ENCODE data around the gene CCDC107. TPM values are rescaled to one million over a fixed set of nuclear protein-coding genes. Genes with fewer than 3 reads are reported as not detected.
A peak's percentile ranks its signal among the peaks of the same experiment; 100 is the strongest.

CCDC107 gene
- total and polyA plus RNA-seq, 2 experiments from 2014 or later = 6.9 to 18.4 TPM

DNA sequence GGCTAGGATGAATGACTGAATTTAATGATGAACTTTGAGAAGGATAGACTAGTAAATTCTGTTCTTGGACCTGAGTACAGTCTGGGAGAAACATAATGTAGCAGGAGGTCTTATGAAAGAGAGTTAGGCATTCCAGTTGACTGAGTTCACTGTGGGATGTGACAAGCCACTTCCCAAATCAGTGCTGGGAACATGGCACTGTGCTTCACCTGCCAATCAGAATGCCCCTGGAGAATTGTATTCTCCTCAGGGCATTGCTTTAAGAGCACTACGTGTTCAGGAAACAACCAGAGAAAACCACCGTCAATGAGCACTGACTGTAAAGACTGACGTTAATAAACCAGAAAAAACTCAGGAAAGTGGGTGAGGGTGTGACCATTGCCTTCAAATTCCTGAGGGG lies 1.2 kb downstream of the CCDC107 start:
- Histone ChIP-seq H4K20me1 (replicated peaks; ENCODE audit: insufficient read depth) (no peaks in the 10 kb centered on the region; the same call in none of the 2 replicates), H3K4me2 (peak overlapping the region; percentile 92), H3K27me3 (ENCODE audit: insufficient read depth) (peaks cover 4% of the 10 kb centered on the region; the same call in 1 of the 2 replicates), H3K4me3 (peak overlapping the region; percentile 97), H2AFZ (no peak overlapping the region), H3K9me2 (ENCODE audit: insufficient read depth) (no peaks in the 10 kb centered on the region), H3K4me1 (ENCODE audit: insufficient read depth) (peaks cover 16% of the 10 kb centered on the region), H3K36me3 (ENCODE audit: insufficient read depth) (peaks cover 8% of the 10 kb centered on the region; the same call in 1 of the 2 replicates), H3K27ac (ENCODE audit: low read depth) (0 out of 2 replicates have a peak overlapping the region, but pooled peaks have one; percentile 89), H3K79me2 (replicated peaks; ENCODE audit: insufficient read depth) (peaks cover 5% of the 10 kb centered on the region; the same call in 1 of the 2 replicates), H3F3A (replicated peaks; ENCODE audit: low read depth) (peaks cover 24% of the 10 kb centered on the region; the same call in 1 of the 2 replicates)
- Mint-ChIP-seq H3K9me3 (peaks cover 3% of the 10 kb centered on the region), H3K4me3 (peak overlapping the region; percentile 77), H3K4me1 (peaks cover 47% of the 10 kb centered on the region), H3K27me3 (ENCODE audit: insufficient read depth, low read depth, poor library complexity) (peaks cover 35% of the 10 kb centered on the region), H3K36me3 (ENCODE audit: low read depth) (peaks cover 49% of the 10 kb centered on the region), H3K27ac (no peak overlapping the region)
- DNase-seq (ENCODE audit: low spot score) (no peak), ATAC-seq (no peak)
- TF ChIP-seq EZH2phosphoT487 (IDR thresholded peaks at IDR 0.05; ENCODE audit: unreplicated experiment) (no peak), CREB1 (CRISPR knock-in tag; IDR thresholded peaks at IDR 0.05; ENCODE audit: low read depth) (no peak)
- TF ChIP-seq, protein P1, sequence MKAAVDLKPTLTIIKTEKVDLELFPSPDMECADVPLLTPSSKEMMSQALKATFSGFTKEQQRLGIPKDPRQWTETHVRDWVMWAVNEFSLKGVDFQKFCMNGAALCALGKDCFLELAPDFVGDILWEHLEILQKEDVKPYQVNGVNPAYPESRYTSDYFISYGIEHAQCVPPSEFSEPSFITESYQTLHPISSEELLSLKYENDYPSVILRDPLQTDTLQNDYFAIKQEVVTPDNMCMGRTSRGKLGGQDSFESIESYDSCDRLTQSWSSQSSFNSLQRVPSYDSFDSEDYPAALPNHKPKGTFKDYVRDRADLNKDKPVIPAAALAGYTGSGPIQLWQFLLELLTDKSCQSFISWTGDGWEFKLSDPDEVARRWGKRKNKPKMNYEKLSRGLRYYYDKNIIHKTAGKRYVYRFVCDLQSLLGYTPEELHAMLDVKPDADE (IDR thresholded peaks at IDR 0.05) = no peak

DNA sequence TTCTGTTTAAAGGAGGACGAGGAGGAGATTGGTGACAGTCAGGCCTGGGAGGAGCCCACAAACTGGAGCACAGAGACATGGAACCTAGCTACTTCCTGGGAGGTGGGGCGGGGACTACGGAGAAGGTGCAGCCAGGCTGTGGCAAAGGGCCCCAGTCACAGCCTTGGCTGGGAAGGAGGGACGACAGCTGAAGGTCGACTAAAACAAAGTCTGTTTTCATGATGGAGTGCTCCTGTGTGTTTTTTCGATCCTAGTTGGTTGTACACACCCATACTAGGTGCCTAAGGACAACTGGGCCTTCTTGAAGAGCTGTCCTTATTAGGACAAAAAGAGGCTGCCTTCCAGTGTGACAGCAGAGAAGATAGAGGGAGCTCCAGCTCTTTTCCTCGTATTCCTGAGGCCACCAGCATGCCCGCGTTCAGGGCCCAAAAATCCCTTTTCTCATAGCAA lies 2.9 kb downstream of the CCDC107 start:
- Histone ChIP-seq H3K4me2 (no peak overlapping the region), H3K79me2 (replicated peaks; ENCODE audit: insufficient read depth) (peaks cover 8% of the 10 kb centered on the region; the same call in 1 of the 2 replicates), H3K36me3 (ENCODE audit: insufficient read depth) (peaks cover 8% of the 10 kb centered on the region; the same call in 1 of the 2 replicates), H3K4me3 (no peak overlapping the region), H3K27ac (ENCODE audit: low read depth) (no peak overlapping the region), H3F3A (replicated peaks; ENCODE audit: low read depth) (peaks cover 29% of the 10 kb centered on the region; the same call in 1 of the 2 replicates), H3K9me2 (ENCODE audit: insufficient read depth) (no peaks in the 10 kb centered on the region), H3K4me1 (ENCODE audit: insufficient read depth) (peaks cover 23% of the 10 kb centered on the region), H2AFZ (no peak overlapping the region), H3K27me3 (ENCODE audit: insufficient read depth) (peaks cover 4% of the 10 kb centered on the region; the same call in 1 of the 2 replicates), H4K20me1 (replicated peaks; ENCODE audit: insufficient read depth) (no peaks in the 10 kb centered on the region; the same call in none of the 2 replicates)
- H3K9me3 Mint-ChIP-seq = peaks cover 3% of the 10 kb centered on the region
- TF ChIP-seq, protein P2, sequence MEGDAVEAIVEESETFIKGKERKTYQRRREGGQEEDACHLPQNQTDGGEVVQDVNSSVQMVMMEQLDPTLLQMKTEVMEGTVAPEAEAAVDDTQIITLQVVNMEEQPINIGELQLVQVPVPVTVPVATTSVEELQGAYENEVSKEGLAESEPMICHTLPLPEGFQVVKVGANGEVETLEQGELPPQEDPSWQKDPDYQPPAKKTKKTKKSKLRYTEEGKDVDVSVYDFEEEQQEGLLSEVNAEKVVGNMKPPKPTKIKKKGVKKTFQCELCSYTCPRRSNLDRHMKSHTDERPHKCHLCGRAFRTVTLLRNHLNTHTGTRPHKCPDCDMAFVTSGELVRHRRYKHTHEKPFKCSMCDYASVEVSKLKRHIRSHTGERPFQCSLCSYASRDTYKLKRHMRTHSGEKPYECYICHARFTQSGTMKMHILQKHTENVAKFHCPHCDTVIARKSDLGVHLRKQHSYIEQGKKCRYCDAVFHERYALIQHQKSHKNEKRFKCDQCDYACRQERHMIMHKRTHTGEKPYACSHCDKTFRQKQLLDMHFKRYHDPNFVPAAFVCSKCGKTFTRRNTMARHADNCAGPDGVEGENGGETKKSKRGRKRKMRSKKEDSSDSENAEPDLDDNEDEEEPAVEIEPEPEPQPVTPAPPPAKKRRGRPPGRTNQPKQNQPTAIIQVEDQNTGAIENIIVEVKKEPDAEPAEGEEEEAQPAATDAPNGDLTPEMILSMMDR (conservative IDR thresholded peaks at IDR 0.05; ENCODE audit: low read depth in 2 of 2) = peak; percentile 51 to 63
- TF ChIP-seq, protein P3, sequence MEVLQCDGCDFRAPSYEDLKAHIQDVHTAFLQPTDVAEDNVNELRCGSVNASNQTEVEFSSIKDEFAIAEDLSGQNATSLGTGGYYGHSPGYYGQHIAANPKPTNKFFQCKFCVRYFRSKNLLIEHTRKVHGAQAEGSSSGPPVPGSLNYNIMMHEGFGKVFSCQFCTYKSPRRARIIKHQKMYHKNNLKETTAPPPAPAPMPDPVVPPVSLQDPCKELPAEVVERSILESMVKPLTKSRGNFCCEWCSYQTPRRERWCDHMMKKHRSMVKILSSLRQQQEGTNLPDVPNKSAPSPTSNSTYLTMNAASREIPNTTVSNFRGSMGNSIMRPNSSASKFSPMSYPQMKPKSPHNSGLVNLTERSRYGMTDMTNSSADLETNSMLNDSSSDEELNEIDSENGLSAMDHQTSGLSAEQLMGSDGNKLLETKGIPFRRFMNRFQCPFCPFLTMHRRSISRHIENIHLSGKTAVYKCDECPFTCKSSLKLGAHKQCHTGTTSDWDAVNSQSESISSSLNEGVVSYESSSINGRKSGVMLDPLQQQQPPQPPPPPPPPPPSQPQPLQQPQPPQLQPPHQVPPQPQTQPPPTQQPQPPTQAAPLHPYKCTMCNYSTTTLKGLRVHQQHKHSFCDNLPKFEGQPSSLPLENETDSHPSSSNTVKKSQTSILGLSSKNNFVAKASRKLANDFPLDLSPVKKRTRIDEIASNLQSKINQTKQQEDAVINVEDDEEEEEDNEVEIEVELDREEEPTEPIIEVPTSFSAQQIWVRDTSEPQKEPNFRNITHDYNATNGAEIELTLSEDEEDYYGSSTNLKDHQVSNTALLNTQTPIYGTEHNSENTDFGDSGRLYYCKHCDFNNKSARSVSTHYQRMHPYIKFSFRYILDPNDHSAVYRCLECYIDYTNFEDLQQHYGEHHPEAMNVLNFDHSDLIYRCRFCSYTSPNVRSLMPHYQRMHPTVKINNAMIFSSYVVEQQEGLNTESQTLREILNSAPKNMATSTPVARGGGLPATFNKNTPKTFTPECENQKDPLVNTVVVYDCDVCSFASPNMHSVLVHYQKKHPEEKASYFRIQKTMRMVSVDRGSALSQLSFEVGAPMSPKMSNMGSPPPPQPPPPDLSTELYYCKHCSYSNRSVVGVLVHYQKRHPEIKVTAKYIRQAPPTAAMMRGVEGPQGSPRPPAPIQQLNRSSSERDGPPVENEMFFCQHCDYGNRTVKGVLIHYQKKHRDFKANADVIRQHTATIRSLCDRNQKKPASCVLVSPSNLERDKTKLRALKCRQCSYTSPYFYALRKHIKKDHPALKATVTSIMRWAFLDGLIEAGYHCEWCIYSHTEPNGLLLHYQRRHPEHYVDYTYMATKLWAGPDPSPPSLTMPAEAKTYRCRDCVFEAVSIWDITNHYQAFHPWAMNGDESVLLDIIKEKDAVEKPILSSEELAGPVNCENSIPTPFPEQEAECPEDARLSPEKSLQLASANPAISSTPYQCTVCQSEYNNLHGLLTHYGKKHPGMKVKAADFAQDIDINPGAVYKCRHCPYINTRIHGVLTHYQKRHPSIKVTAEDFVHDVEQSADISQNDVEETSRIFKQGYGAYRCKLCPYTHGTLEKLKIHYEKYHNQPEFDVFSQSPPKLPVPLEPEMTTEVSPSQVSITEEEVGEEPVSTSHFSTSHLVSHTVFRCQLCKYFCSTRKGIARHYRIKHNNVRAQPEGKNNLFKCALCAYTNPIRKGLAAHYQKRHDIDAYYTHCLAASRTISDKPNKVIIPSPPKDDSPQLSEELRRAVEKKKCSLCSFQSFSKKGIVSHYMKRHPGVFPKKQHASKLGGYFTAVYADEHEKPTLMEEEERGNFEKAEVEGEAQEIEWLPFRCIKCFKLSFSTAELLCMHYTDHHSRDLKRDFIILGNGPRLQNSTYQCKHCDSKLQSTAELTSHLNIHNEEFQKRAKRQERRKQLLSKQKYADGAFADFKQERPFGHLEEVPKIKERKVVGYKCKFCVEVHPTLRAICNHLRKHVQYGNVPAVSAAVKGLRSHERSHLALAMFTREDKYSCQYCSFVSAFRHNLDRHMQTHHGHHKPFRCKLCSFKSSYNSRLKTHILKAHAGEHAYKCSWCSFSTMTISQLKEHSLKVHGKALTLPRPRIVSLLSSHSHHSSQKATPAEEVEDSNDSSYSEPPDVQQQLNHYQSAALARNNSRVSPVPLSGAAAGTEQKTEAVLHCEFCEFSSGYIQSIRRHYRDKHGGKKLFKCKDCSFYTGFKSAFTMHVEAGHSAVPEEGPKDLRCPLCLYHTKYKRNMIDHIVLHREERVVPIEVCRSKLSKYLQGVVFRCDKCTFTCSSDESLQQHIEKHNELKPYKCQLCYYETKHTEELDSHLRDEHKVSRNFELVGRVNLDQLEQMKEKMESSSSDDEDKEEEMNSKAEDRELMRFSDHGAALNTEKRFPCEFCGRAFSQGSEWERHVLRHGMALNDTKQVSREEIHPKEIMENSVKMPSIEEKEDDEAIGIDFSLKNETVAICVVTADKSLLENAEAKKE (CRISPR knock-in tag; IDR thresholded peaks at IDR 0.05) = no peak
- no peak for TF ChIP-seq ZNF114 (CRISPR knock-in tag; IDR thresholded peaks at IDR 0.05)
- ATAC-seq (no peak), DNase-seq (ENCODE audit: low spot score) (peak; percentile 56)
- peaks cover 49% of the 10 kb centered on the region for H3K36me3 Mint-ChIP-seq (ENCODE audit: low read depth)
- H3K27ac Mint-ChIP-seq = peak overlapping the region; percentile 90; the same call in 1 of the 2 replicates
- H3K4me3 Mint-ChIP-seq = no peak overlapping the region
- H3K27me3 Mint-ChIP-seq (ENCODE audit: insufficient read depth, low read depth, poor library complexity) = peaks cover 33% of the 10 kb centered on the region
- H3K4me1 Mint-ChIP-seq = peaks cover 55% of the 10 kb centered on the region
